GM12872 (cell line): Measurements from ENCODE around the gene NCOA7.

Experiments used
- CTCF ChIP-seq: IDR thresholded peaks from 3 replicates; pipeline ENCODE4 v1.5.1; 2011; ENCODE audit warnings: low read depth, mild to moderate bottlenecking, low read length, moderate library complexity; ENCODE audit not compliant: insufficient read depth

NCOA7 gene

GRCh38 chr6:125922322-125922860, 131.6 kb downstream of the NCOA7 start:
- no peak for TF ChIP-seq CTCF

- TF ChIP-seq CTCF: no peak
Measured at GRCh38 chr6:125923366-125923877, 132.7 kb downstream of the NCOA7 start.

GRCh38 chr6:125924169-125924568, 133.4 kb downstream of the NCOA7 start:
- no peak for TF ChIP-seq CTCF

DNA sequence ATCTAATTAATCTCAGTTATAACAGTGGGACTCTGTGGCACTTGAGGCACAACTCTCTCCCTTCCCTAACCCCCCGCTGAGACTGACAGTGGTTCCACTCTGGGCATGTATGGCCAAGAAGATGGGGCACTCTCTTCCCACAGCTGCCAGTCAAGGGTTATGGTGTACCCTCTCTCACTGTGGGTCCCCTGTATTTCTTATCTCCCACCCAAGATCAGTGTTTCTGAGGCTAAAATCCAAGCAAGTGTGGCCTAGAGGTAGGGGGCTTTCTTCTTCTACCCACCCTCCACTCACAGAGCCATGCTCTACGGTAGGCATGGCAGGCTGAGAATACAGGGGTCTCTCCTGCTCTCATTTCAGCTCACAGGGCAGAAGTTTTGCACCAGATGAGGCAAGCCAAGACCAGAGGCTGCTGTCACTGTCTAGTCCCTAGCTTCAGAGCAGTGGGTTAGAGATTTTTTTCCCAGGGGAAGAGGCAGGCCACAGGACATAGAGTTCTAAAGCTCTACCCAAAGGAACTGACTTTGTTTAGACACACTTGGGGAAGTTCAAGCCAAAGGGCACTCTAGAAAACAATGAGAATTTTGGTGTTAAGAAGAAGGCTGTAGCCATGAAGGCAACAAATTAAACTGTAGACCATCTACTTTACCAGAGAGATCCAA, 134.1 kb downstream of the NCOA7 start:
- TF ChIP-seq CTCF: no peak

DNA sequence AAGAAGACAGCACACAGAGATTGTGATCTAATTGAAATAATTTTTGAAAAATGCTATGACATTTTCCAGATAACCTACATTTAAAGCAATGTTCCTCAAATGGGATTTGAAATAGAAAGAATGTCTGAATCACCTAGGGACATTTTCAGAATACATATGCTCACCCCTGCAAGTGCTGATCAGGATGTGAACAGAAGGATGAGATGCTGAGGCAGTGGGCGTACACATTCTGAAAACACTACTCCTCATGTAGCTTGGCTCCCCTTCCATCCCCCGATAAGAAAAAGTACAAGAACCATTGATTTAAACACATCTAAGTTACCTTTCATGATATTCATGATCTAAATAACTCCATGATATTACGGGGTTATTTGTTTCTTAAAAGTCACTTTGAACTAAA, 136.0 kb downstream of the NCOA7 start:
- no peak for TF ChIP-seq CTCF

- no peak for TF ChIP-seq CTCF
Measured at GRCh38 chr6:125927761-125928160, 137.0 kb downstream of the NCOA7 start.

DNA sequence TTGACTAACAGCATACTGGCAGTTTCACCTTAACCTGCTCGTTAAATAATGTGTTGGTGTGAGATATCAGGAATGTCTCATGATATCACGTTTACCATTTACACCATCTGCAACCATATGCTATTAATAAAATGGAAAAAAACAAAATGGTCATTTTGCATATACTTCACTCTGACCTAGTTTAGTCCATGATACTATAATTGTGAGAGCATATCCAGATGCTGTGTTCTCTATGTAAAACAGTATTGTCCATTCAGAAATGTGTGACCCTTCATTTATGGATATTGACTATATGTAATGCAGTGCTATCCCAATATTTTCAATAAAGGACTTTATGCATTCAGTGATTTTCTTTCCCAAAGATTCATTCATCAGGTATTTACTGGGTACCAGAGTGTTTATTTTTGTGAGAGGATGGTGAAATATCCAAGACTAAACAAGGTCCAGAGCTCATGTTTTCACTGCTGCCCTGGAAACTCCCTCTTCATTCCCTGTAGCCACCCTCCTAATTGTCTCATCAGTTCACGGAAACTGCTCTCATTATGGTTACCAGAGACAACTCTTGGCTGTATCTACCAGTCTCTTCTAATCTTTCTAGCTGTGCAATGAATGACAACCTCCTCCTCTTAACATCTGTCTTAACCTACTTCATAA, 140.1 kb downstream of the NCOA7 start:
- no peak for TF ChIP-seq CTCF
